ENCODE measurements around the gene CLCN6.

Gene CLCN6

DNA sequence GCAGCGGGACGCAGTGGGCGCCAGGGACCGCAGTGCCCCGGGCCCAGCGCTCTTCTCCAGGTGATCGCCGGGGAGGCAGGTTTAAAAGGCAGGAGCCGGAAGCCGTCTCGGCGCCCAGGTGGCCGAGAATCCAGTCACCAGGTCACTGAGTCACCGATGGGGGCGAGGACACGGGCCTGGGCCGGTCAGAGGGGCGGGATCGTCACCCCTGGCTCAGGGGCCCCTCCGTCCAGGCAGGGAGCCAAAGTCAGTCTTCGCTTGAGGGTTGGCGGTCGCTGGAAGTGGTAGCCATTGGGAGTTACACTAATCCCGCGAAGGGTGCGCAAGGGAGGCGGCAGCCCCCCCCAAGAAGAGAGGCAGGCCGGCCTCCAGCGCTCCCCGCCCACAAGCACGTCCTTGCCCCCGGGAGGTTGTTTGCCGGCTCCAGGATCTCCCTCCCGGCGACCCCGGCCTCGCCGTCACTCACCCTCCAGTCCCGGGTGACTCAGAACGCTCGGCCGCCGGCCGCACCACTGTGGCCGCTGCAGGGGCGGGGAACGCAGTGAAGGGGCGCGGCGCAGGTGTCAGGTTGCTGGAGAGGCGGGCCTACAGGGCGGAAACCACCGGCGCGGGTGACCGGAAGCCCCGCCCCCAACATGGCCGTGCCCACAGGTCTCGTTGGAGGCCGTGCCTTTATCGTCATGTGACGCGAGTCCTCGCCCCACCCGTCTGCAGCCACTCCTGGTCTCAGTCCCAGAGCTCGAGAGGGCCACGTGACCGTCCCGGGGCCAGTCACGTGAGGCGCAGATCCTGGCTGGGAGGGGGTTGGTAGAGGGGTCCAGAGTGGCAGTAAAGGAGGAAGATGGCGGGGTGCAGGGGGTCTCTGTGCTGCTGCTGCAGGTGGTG lies at the start of gene CLCN6, which contains the start of gene MTHFR:
Gene CLCN6, plus strand, starts transcription at position 770 of the 885 bp plus-strand sequence. Its CDS starts 72 bp downstream, at position 842.
Gene MTHFR, minus strand, starts transcription at position 543 of the 885 bp plus-strand sequence. CDS start 2,848 bp downstream, outside the sequence.
- in situ Hi-C loops (cut with HindIII; ENCODE audit: low sequenced_read_pairs): no loop called here

GRCh38 chr1:11757047-11757446 lies 48.9 kb upstream of the CLCN6 start:
- in situ Hi-C loops (cut with HindIII; ENCODE audit: low sequenced_read_pairs): no loop called here

GRCh38 chr1:11759791-11760190 lies 46.2 kb upstream of the CLCN6 start:
- in situ Hi-C loops (cut with HindIII; ENCODE audit: low sequenced_read_pairs): no loop called here

- in situ Hi-C loops (cut with HindIII; ENCODE audit: low sequenced_read_pairs): no loop called here
These were observed 44.7 kb upstream of the CLCN6 start for GRCh38 chr1:11761285-11761684.

GRCh38 chr1:11761988-11762406 lies 44.0 kb upstream of the CLCN6 start, which contains the start of gene C1orf167:
C1orf167 (plus strand) TSS chr1:11762193; CDS start chr1:11764401, 2,208 bp downstream.
- in situ Hi-C loops (cut with HindIII; ENCODE audit: low sequenced_read_pairs): no loop called here

- in situ Hi-C loops (cut with HindIII; ENCODE audit: low sequenced_read_pairs): no loop called here
These were observed 41.9 kb upstream of the CLCN6 start for GRCh38 chr1:11764115-11764514.

DNA sequence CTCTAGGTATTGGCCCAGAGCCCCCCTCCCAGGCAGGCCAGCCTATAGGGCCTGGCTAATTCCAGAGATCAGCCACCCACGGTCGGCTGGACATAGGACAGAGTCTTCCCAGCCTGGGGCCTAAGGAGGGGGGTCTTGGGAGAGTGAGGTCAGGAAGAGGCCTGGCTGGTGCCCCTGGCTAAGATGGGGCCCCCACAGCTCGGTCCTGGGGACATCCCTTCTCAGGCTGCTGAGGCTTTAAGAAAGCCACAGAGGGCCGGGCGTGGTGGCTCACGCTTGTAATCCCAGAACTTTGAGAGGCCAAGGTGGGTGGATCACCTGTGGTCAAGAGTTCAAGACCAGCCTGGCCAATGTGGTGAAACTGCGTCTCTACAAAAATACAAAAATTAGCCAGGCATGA lies 41.5 kb upstream of the CLCN6 start:
- in situ Hi-C loops (cut with HindIII; ENCODE audit: low sequenced_read_pairs): no loop called here

GRCh38 chr1:11765661-11766428 lies 40.1 kb upstream of the CLCN6 start:
- in situ Hi-C loops (cut with HindIII; ENCODE audit: low sequenced_read_pairs): no loop called here

DNA sequence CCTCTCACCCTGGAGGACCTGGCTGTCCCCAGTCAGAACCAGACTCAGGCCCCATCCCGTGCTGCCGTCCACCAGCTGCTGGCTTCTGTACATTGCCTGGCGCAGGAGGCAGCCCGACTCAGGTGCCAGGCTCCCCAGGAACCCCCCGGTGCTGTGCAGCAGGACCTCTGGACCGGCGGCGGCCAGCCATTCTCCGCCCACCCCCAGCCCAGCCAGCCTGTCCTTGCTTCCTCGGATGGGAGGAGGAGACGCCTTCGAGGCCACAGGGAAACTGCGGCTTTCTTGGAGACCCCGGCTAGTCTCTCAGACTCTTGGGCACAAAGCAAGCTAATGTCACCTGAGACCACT lies 39.6 kb upstream of the CLCN6 start:
- in situ Hi-C loops (cut with HindIII; ENCODE audit: low sequenced_read_pairs): no loop called here

DNA sequence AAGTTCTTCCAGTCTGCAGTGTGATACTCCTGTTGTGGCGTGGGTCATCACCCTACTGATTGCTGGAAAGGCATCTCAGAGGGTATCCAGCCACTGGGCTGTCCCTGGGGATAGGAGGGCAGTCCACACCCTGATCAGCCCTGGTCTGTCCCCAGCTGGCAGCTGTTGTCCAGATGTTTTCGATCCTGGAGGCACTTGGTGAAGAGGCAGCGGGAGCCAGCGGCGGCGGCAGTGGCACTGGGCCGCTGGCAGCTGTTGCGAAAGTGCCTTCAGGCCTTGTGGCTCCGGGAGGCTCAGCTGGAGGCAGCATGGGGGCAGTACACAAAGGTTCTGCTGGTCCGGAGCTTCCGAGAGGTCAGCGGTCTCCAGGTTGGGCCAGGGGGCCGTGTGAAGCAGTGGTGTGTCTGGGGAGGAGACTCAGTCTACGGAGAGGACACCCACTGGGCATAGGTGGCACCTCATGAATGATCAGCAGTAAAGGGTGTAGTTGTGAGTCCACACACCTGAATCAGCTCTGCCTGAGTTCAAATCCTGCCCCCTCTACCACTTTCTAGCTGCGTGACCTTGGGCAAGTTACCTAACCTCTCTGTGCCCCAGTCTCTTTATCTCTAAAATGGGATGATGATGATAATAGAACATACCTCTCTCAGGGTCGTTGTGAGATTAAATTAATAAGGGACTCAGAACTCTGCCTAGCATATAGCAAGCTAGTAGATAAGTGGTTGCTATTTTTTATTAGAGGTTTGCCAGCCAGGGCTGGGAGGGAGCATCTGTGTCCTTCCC lies 37.9 kb upstream of the CLCN6 start:
- in situ Hi-C loops (cut with HindIII; ENCODE audit: low sequenced_read_pairs): no loop called here

DNA sequence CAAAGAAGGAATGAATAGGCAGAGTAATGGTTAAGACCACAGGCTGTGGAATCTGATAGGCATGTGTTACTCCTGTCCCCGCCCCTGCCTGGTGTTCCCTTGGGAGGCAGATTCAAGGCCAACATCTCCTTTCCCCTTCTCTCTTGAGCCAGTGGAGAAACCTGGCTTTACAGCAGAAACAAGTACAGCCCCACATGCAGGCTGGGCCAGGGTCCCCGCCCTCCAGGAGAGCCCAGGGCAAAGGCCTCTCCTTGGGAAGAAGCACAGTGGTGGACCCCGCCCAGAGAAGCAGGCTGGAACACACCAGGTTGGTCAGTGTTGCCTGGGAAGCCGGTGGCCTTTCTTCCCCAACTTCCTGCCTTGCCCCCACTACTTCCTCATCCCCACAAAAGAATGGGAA lies 37.2 kb upstream of the CLCN6 start:
- in situ Hi-C loops (cut with HindIII; ENCODE audit: low sequenced_read_pairs): no loop called here

DNA sequence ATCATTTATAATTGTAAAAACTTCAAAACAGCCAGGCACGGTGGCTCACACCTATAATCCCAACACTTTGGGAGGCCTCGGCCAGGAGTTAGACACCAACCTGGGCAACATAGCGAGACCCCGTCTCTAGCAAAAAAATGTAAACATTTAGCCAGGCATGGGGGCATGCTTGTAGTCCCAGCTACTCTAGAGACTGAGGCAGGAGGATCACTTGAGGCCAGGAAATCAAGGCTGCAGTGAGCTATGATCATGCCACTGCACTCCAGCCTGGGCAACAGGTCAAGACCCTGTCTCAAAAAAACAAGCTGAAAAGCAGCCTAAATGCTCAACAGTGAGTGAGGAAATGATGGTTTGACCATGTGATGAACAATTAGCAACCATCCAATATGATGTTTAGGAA lies 36.7 kb upstream of the CLCN6 start:
- in situ Hi-C loops (cut with HindIII; ENCODE audit: low sequenced_read_pairs): no loop called here

GRCh38 chr1:11770011-11770410 lies 36.0 kb upstream of the CLCN6 start:
- in situ Hi-C loops (cut with HindIII; ENCODE audit: low sequenced_read_pairs): no loop called here

DNA sequence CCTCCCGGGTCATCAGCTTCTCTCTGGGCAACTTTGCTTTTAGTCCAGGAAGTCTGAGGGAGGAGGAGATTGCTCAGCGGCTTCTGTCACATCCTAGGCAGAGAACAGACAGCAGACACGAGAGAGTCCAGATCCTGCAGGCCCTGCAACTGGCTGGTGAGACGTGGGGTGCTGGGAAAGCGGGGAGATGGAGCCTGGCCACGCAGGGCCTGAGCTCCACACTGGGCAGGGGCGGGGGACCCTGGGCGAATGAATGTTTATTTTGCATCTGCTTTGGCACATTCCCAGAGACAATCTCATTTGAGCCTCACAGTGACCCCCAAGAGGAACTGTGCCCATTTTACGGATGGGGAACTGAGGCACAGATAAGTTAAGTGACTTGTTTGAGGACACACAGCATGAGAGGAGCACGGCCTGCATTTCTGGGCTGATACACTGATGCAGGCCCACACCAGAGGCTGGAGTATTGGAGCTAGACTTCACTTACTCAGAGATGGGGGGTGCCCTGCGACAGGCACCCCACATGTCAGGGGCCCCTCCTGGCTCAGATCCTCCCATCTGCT lies 34.4 kb upstream of the CLCN6 start:
- in situ Hi-C loops (cut with HindIII; ENCODE audit: low sequenced_read_pairs): no loop called here

- in situ Hi-C loops (cut with HindIII; ENCODE audit: low sequenced_read_pairs): no loop called here
These were observed 33.5 kb upstream of the CLCN6 start for GRCh38 chr1:11772458-11772857.

DNA sequence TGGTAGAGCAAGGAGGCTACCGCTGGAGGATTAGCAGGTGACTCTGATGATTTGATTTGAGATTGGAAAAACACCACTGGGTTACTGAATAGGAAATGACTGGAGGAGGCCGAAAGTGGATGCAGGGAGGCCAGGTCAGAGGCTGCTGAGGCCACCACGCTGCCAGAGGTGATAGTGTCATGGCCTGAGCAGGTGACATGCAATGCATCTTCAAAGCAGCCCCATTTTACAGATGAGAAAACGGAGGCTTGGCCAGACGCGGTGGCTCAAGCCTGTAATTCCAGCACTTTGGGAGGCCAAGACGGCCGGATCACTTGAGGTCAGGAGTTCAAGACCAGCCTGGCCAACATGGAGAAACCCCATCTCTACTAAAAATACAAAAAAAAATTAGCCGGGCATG lies 31.2 kb upstream of the CLCN6 start:
- in situ Hi-C loops (cut with HindIII; ENCODE audit: low sequenced_read_pairs): no loop called here

GRCh38 chr1:11777658-11778322 lies 28.2 kb upstream of the CLCN6 start:
- in situ Hi-C loops (cut with HindIII; ENCODE audit: low sequenced_read_pairs): no loop called here

DNA sequence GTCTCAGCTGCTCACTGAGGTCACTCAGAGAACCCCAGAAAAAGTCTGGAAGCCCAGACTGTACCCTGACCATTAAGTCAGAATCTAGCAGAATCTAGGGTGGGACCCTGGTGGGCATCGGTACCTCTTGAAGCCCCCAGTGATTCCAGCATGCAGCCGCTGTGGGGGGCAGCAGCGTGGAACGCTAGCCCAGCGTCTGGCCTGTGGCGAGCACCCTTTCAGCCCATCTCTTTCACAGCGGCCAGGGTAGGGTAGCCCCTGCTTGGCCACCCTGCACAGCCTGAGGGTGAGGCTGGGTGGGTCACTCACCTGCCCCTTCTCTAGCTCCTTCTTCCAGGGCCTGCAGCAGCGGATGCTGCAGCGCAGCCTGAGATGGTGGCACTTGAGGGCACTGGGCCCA lies 27.7 kb upstream of the CLCN6 start:
- in situ Hi-C loops (cut with HindIII; ENCODE audit: low sequenced_read_pairs): no loop called here

DNA sequence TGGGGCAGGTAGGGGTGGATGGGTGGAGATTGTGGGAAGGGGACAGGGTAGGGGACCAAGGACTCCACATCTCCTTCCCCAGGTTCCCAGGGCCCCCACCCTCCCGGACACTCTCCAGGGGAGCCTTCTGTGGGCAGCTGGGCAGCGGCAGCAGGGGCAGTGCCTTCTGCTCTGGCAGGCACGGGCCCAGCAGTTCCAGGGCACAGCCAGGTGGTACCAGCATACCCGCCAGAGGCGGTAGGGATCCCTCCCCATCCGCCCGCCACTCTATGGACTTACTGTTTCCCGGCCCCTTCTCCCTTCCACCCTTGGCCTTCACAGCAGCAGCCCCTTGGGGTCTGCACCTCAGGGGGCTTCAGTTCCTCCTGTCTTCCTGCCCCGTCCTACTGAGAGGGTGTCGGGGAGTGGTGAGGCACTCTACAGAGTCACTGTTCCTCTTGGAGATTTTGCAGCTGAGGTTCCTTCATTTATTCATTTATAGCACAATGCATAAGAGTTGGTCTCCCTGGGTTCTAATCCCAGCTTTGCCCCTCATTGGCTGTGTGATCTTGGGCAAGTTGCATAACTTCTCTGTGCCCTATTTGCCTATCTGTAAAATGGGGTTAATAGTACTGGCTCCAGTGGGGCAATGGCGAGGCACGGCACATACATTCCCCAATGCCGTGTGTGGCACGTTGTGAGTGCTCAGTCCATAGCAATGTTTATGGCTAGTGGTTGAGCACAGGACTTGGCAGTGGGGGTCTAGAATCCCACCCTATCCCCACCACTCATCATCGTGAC lies 27.0 kb upstream of the CLCN6 start:
- in situ Hi-C loops (cut with HindIII; ENCODE audit: low sequenced_read_pairs): no loop called here

All from DLD1 (cell line).